GM11168 (cell line): ENCODE data around the gene RASA2.
"Not testable (repeated sequence)": the region's sequence is repeated elsewhere in the genome, so short reads cannot be mapped to it uniquely, and the experiment has no call there.

ENCODE experiments used
- in situ Hi-C: fragments of 300-500 bp; cut with MboI; formaldehyde crosslinking; loops from one replicate; pipeline ENCODE4 v1.12.0; 2022; ENCODE audit warnings: low sequenced_read_pairs; ENCODE audit not compliant: unreplicated experiment

Gene RASA2

GRCh38 chr3:141528800-141529199 is 42.0 kb downstream of the RASA2 start:
- in situ Hi-C loops, result no loop called here

GRCh38 chr3:141529256-141529655 is 42.4 kb downstream of the RASA2 start:
- in situ Hi-C loops, result no loop called here

GRCh38 chr3:141529717-141530414 is 43.0 kb downstream of the RASA2 start:
- in situ Hi-C loops, result no loop called here

DNA sequence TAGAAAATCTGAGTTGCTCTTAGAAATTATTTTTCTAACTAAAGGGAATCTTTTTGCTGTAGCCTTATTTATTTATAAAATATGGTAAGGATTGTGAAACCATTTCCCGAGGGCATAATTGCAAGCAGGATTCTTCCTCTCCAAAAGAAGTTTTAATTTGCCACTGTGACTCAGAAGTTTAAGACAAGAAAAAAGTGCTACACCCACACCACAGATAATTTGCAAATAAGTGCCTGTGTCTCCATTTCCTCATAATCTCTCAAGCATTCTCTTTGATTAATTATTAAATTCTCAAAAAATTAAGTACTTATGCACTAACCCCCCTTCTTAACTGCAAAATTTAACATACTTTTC is 43.6 kb downstream of the RASA2 start:
- in situ Hi-C loops, result no loop called here

GRCh38 chr3:141532609-141533008 is 45.8 kb downstream of the RASA2 start:
- in situ Hi-C loops, result no loop called here

DNA sequence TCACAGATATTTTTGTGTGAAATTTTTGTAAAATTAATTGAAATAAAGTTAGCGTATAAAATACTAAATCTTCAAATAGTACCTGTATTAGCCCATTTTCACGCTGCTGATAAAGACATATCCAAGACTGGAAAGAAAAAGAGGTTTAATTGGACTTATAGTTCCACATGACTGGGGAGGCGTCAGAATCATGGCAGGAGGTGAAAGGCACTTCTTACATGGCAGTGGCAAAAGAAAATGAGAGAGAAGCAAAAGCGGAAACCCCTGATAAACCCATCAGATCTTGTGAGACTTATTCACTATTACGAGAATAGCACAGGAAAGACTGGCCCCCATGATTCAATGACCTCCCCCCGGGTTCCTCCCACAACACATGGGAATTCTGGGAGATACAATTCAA is 49.2 kb downstream of the RASA2 start:
- in situ Hi-C loops, result not testable (repeated sequence)

DNA sequence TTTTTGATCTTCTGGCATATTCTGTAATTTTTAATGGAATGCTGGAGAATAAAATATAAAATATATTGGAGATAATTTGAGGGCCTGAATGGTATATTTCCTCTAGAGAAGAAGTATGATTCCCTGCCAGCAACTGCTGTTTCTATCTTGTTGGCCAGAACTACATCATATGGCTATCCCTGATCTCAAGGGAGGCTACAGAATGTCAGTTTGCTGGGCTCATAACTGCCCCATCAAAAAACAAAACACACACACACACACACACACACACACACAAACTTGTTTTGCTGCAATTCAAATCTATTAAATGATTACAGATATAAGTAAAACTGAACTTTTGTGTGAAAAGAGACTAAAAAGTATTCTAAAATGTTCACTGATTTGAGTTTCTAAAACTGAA is 51.0 kb downstream of the RASA2 start:
- in situ Hi-C loops, result no loop called here

DNA sequence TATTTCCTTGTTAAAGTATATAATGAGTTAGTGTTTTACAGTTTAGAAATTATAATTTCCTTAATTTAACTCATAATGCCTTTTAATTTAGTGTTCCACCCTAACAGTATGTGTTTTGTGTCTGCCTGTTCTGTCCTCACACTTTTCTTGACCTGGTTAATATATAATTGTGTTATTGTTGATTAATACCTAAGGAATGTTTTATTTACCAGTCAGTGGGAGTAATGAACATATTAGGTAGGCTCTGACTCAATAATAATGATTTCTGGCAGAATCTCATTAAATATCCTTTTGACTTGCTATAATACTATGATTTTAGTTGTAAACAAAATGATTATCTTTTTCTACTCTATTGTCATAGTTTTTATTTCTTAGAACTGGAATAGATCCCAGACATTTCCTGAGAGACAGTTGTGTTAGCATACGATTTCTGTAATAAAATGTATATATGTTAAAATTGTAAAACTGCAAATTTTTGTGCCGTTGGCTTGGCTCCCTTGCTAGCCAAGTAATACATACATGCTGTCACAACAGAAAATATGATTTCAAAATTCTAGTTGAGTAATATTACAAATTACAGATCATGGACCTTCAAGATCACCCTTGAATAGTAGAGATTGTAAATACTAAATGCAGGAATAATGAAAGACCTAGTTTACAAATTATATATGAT is 51.9 kb downstream of the RASA2 start:
- in situ Hi-C loops, result no loop called here

DNA sequence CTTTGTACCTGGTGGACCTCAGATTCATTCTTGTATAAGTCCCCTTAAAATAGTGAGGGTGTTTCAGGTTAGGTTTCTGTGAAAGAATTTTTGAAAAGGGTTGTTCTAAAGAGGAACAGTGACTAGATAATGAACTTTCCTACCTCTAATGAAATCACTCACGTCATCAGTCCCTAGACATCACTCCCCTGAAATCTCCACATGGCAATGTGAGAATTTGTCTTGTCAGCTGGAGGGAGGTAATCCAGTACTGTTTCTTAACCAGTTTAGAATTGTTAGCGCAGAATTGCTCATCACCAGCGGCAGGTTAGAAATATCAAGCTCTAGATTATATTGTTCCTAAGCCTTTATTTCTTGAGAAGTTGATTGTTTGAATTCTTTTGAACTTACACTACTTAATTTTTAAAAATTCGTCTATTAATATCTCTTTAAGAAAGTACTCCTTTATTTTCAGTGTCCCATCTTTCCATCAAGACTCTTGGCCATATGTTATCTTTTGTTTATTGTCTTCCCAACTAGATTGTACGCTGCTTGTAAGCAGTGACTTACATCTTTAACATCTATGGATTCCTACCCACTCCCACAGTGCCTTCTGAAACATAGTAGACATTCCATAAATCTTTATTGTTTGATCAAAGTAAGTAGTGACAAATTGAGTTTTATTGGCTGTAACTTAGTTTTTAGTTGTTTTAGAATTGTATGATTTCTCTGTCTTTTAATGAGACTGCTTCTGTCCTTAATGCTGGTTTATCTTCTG is 52.8 kb downstream of the RASA2 start:
- in situ Hi-C loops, result no loop called here

DNA sequence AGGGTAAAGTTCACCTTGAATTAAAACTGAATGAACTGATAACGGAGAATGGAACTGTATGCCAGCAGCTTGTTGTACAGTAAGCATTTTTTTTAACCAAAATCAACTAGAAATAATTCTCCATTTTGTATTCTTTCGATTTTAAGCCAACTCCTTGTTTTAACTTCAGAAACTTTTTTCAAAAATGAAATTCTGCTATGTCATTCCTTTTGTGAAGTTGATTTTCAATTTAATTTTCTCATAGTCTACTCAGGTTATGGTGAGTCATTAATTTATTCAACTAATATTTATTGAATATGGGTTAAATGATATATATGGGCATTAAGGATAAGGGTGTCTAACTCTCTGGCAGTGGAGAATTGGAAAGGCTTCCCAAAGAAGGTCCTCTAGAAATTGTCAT is 53.7 kb downstream of the RASA2 start:
- in situ Hi-C loops, result no loop called here

DNA sequence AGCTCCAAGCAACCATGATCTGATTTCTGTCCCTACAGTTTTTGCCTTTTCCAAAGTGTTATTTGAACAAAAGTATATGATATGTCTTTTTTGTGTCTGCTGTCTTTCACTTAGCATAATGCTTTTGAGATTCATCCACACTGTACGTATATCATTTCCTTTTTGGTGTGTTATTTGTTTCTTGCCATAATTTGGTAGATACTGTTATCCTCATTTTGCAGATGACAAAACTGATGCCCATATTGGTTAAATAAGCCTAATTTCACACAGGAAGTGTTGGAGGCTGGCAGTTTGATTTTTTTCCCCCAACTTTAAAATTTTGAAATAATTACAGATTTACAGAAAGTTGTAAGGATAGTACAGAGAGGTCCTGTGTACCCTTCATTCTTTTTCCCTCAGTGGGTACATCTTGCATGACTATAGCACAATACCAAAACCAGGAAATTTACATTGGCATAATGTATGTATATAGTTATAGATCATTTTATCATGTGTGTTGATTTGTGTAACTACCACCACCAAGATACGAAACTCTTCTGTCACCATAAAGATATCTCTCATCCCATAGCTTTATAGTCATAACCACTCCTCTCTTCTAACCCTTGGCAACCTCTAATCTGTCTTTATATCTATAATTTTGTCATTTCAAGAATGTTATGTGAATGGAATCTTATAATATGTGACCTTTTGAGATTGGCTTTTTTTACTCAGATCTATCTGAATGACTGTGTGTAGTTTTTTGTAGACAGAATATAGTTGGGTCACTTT is 55.6 kb downstream of the RASA2 start:
- in situ Hi-C loops, result no loop called here

DNA sequence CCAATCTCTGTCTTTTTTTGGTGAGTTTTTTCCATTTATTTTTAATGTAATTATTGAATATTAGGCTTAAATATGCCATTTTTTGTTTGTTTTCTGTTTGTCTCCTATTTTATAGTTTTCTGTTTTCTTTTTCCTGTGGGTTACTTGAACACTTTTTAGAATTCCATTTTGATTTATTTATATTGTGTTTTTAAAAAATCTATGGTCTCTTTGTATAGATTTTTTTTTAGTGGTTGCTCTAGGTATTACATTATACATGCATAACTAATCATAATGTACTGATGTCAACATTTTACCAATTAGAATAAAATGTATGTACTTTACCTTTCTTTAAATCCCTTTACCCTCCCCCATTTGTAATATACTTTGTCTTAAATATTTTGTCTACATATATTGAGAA is 56.2 kb downstream of the RASA2 start:
- in situ Hi-C loops, result no loop called here

- in situ Hi-C loops, result loop anchor here (5.0 kb wide), 1 partner anchor 37 kb away; no protein-coding TSS in a partner anchor
These were observed 57.9 kb downstream of the RASA2 start for GRCh38 chr3:141544697-141545096.

DNA sequence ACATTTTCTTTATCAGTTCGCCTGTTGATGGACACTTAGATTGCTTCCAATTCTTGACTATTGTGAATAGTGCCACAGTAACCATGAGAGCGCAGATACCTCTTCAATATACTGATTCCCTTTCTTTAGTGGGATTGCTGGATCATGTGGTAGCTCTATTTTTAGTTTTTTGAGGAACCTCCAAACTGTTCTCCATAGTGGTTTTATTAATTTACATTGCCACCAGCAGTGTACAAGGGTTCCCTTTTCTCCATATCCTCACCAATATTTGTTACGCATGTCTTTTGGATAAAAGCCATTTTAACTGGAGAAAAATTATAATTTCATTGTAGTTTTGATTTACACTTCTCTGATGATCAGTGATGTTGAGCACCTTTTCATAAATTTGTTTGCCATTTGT is 59.3 kb downstream of the RASA2 start:
- in situ Hi-C loops, result loop anchor here (5.0 kb wide), 1 partner anchor 39 kb away; no protein-coding TSS in a partner anchor

- in situ Hi-C loops, result loop anchor here (5.0 kb wide), 1 partner anchor 39 kb away; no protein-coding TSS in a partner anchor
These were observed 59.8 kb downstream of the RASA2 start for GRCh38 chr3:141546586-141546985.

DNA sequence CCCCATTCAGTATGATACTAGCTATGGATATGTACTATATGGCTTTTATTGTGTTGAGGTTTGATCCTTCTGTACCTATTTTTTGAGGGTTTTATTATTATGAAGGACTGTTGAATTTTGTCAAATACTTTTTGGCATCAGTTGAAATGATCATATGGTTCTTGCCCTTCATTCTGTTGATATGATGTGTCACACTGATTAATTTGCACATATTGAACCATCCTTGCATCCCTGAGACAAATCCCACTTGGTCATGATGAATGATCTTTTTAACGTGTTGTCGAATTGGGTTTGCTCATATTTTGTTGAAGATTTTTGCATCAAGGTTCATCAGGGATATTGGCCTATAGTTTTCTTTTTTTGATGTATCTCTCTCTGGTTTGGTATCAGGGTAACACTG is 61.0 kb downstream of the RASA2 start:
- in situ Hi-C loops, result loop anchor here (5.0 kb wide), 1 partner anchor 40 kb away; no protein-coding TSS in a partner anchor

- in situ Hi-C loops, result loop anchor here (25.0 kb wide), 1 partner anchor 239 kb away; no protein-coding TSS in a partner anchor
These were observed 64.3 kb downstream of the RASA2 start for GRCh38 chr3:141550926-141551665.

- in situ Hi-C loops, result loop anchor here (25.0 kb wide), 1 partner anchor 240 kb away; no protein-coding TSS in a partner anchor
These were observed 65.7 kb downstream of the RASA2 start for GRCh38 chr3:141552440-141552991.

- in situ Hi-C loops, result loop anchor here (25.0 kb wide), 1 partner anchor 241 kb away; no protein-coding TSS in a partner anchor
These were observed 66.2 kb downstream of the RASA2 start for GRCh38 chr3:141553055-141553454.
